ENCODE results near the gene MEI4. TPM values are rescaled to one million over a fixed set of nuclear protein-coding genes. Genes with fewer than 3 reads are reported as not detected.
"Not testable (repeated sequence)": the region's sequence is repeated elsewhere in the genome, so short reads cannot be mapped to it uniquely, and the experiment has no call there.

Gene MEI4
- total RNA-seq, 1 donor from 2014 or later: 0.82 TPM

DNA sequence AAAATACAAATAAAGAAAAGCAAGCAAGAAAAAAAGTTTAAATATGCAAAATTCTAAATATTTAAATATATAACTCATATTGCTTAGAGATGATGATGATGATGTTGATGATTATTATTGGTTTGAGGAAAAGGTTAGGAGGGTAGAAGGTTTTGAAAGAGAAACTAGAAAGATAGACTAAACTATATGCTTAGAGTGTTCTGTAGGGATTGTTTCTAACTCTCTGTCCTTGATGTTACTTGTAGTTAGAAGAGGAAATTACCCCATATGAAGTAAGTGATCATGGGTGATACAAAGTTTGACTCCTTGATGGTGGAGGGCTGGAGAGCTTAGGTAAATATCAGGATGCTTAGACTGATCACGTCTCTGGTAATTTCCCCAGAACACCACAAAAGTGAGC lies 159.5 kb downstream of the MEI4 start:
- DNase-seq (ENCODE audit: low spot score in 2 of 2) (no peak), FAIRE-seq (peak; percentile 43)

DNA sequence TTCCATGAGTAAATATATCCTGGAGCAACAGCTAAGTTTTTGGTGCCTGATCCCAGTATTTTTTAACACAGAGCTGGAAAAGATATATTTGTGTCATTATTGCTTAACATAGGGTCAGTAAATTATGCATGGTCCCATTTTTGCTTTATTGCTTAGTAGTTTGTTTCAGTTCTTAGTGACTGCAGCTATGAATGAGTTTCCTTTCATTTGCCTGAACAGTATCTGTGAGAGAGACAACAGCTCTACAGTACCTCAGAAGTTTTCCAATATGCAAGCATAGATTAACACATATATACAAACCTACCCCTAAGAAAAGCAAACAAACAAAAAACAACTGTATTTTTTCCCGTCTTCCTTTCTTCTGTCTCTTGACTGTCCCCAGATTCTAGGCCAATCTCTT lies 160.3 kb downstream of the MEI4 start:
- DNase-seq (ENCODE audit: low spot score in 2 of 2) (no peak), FAIRE-seq (no peak)

GRCh38 chr6:77814119-77814518 lies 161.3 kb downstream of the MEI4 start:
- DNase-seq (ENCODE audit: low spot score in 2 of 2) (no peak), FAIRE-seq (no peak)

DNA sequence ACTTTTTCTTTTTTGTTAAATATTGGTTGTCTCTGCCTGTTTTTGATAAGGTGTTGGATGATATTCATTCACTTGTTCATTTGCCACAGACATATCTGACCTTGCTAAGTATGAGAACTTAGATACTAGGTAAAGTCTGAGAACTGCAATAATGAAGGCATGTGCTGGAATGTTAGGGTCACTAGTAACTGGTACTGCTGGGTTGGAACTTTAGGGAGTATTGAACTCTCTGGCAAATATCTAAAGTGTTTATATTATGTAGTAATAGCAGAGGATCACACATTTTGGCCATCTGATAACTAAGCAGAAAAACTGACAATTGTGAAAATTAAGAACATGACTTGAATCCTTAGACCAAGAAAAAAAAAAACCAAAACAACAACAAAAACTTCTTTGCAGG lies 162.7 kb downstream of the MEI4 start:
- no peak for DNase-seq (ENCODE audit: low spot score in 2 of 2)
- no peak for FAIRE-seq

DNA sequence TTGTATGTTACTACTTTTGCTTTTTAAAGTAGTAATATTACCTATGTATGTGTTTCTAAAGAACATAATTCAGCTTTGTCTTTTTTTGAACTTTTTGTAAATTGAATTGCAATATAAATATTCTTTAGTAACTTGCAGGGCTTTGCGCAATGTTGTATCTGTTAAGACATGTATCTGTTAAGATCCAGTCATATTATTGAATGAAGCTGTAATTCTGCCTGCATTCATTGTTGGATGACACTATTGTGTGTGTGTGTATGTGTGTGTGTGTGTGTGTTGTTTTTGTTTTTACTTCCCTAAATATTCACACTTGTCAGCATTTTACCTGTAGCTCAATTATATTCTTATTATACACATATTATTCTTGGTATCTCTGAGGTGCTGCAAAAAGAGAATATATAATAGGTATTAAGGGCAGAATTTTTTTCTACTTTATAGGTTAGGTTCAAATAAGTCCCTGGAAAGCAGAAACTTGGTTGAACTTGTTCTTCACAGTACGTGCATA lies 164.0 kb downstream of the MEI4 start:
- FAIRE-seq: no peak
- no peak for DNase-seq (ENCODE audit: low spot score in 2 of 2)

- FAIRE-seq (no peak), DNase-seq (ENCODE audit: low spot score in 2 of 2) (no peak)
Measured at GRCh38 chr6:77822265-77822664, 169.4 kb downstream of the MEI4 start.

DNA sequence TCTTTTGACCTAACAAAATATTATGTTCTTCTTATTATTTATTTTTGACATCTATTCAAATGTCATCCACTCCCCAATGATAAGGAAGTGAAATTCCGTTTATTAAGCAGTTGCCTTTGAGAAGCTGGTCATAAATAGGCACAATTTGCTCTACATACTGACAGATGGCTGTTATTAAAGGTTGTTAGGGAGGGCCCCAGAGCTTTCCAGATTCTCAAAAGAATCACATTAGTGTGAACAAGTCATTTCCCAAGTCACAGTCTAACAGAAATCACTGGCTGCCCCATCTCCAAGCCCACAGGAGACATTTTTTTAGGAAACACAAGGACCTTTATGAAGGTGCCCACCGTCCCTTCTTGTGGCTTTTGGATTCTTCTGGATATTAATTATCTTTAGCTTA lies 172.4 kb downstream of the MEI4 start:
- DNase-seq (ENCODE audit: low spot score in 2 of 2) (no peak), FAIRE-seq (no peak)

DNA sequence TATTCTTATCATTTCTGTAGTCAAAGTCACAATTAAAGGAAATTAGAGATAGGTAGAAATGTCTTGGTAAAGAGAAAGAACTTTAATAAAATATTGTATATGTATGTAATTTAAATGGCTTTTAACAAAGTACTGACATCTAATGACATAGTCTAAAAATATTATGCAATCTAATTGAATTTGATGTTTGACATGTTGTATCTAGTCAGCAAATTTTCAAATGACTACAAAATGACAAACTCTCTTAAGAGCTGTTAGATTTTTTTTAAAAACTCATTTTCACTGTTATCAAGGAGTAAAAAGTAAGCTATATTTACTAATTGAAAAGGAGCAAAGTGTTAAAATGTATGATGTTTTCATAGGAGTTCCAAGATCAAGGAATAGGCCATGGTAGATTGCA lies 176.9 kb downstream of the MEI4 start:
- FAIRE-seq: no peak
- DNase-seq (ENCODE audit: low spot score in 2 of 2): no peak

DNA sequence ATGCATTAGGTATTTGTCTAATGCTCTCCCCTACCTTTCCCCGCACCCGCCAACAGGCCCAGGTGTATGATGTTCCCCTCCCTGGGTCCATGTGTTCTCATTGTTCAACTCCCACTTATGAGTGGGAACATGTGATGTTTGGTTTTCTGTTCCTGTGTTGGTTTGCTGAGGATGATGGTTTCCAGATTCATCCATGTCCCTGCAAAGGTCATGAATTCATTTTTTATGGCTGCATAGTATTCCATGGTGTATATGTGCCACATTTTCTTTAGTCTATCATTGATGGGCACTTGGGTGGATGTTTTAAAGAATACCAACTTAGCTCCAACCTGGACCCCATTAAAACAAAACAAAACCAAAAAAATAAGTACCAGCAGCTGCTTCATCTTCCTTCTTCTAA lies 180.9 kb downstream of the MEI4 start:
- DNase-seq (ENCODE audit: low spot score in 2 of 2); FAIRE-seq: not testable (repeated sequence)

DNA sequence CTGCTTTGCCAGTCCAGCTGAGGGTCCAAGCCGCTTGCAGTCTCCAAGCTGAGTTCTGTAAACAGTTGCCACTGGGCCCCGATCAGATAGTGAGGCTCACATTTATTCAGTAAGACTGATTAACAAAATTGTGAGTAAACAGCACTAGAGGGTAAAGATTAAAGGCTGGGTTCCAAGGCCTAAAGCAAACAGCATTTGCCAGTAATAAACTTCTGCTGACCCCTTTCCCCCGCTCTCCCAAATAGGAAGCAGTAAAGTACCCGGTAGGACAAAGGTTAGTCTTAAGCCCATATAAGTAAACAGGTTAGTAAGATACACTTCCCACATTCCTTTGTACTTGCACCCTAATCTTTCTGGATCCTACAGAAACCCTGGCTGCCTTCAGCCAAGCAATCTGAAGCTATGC lies 181.8 kb downstream of the MEI4 start:
- no peak for DNase-seq (ENCODE audit: low spot score in 2 of 2)
- FAIRE-seq: no peak

- no peak for DNase-seq (ENCODE audit: low spot score in 2 of 2)
- FAIRE-seq: no peak
Measured at GRCh38 chr6:77837034-77837784, 184.4 kb downstream of the MEI4 start.

GRCh38 chr6:77839292-77839691 lies 186.5 kb downstream of the MEI4 start:
- DNase-seq (ENCODE audit: low spot score in 2 of 2) (no peak), FAIRE-seq (no peak)

- DNase-seq (ENCODE audit: low spot score in 2 of 2) (no peak), FAIRE-seq (no peak)
Measured at GRCh38 chr6:77844822-77845221, 192.0 kb downstream of the MEI4 start.

GRCh38 chr6:77853401-77853800 lies 200.6 kb downstream of the MEI4 start:
- DNase-seq (ENCODE audit: low spot score in 2 of 2) (no peak), FAIRE-seq (no peak)

GRCh38 chr6:77856391-77856790 lies 203.6 kb downstream of the MEI4 start:
- no peak for DNase-seq (ENCODE audit: low spot score in 2 of 2)
- no peak for FAIRE-seq

GRCh38 chr6:77857421-77857820 lies 204.6 kb downstream of the MEI4 start:
- FAIRE-seq (no peak), DNase-seq (ENCODE audit: low spot score in 2 of 2) (no peak)

GRCh38 chr6:77876300-77876699 lies 223.5 kb downstream of the MEI4 start:
- FAIRE-seq: no peak
- DNase-seq (ENCODE audit: low spot score in 2 of 2): no peak

GRCh38 chr6:77879527-77879926 lies 226.7 kb downstream of the MEI4 start:
- no peak for DNase-seq (ENCODE audit: low spot score in 2 of 2)
- FAIRE-seq: no peak

DNA sequence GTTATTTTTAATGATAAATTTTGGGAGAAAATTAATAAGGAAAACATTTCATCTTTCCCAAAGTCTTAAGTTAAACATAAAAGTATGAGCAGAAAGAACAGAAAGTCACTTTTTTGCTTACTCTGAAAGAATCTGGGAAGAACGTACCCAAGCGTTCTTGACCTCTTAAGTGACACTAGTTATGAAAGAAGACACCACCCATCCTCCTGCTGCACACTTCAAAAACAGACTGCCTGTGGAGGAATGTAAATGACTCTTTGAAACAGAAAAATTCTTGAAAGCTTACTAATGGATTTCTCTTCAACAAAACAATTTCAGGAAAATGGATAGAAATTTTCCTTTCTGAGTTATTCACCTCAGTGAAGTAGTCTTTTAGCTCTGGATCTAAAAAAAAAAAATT lies 227.7 kb downstream of the MEI4 start:
- DNase-seq (ENCODE audit: low spot score in 2 of 2) (no peak), FAIRE-seq (no peak)

- no peak for FAIRE-seq
Measured at GRCh38 chr6:77883851-77884250, 231.0 kb downstream of the MEI4 start.

GRCh38 chr6:77893391-77893790 lies 240.6 kb downstream of the MEI4 start:
- FAIRE-seq (no peak), DNase-seq (ENCODE audit: low spot score in 2 of 2) (no peak)

More at GRCh38 chr6:77883851-77884250, 231.0 kb downstream of the MEI4 start:
- no peak for DNase-seq (ENCODE audit: low spot score in 2 of 2)

GRCh38 chr6:77906070-77906469 lies 253.2 kb downstream of the MEI4 start:
- FAIRE-seq (no peak), DNase-seq (ENCODE audit: low spot score in 2 of 2) (no peak)

GRCh38 chr6:77910826-77911225 lies 258.0 kb downstream of the MEI4 start:
- FAIRE-seq (no peak), DNase-seq (ENCODE audit: low spot score in 2 of 2) (no peak)
